Lung (tissue), 12 donors: ENCODE measurements around the gene FOLR2. TPM values are rescaled to one million over a fixed set of nuclear protein-coding genes. Genes with fewer than 3 reads are reported as not detected.
A peak's percentile ranks its signal among the peaks of the same experiment; 100 is the strongest.

Experiments
- ATAC-seq: fragments of 200-7000 bp; cut with Tn5 transposase; one replicate; pipeline ENCODE4 v1.9.1; 2020; ENCODE audit warnings: moderate number of reproducible peaks; ENCODE audit not compliant: insufficient read depth, low FRiP score
- DNase-seq, 3 donors: peaks; one replicate each; pipeline ENCODE4 v3.0.0-alpha.2; 2013 to 2017
- H3K27ac ChIP-seq, 2 donors: one replicate each; pipeline ENCODE4 v1.5.1; 2013; ENCODE audit warnings: mild to moderate bottlenecking in 2 of 2, moderate library complexity in 2 of 2, control low read depth in 1 of 2, inconsistent platforms in 1 of 2, low read depth in 1 of 2, low read length in 1 of 2
- H3K27me3 ChIP-seq, 3 donors: one replicate each; pipeline ENCODE4 v1.5.1; 2013; ENCODE audit warnings: low read length in 2 of 3; ENCODE audit not compliant: control insufficient read depth in 3 of 3, insufficient read depth in 3 of 3
- H3K36me3 ChIP-seq, 4 donors: one replicate each; pipeline ENCODE4 v1.5.1; 2013; ENCODE audit warnings: low read length in 4 of 4, mild to moderate bottlenecking in 1 of 4, moderate library complexity in 1 of 4; ENCODE audit not compliant: control insufficient read depth in 4 of 4, insufficient read depth in 4 of 4
- H3K4me1 ChIP-seq, 5 donors: one replicate each; pipeline ENCODE4 v1.5.1; 2013; ENCODE audit warnings: low read length in 5 of 5, mild to moderate bottlenecking in 2 of 5, moderate library complexity in 1 of 5; ENCODE audit not compliant: control insufficient read depth in 5 of 5, insufficient read depth in 5 of 5
- H3K4me3 ChIP-seq: one replicate; pipeline ENCODE4 v1.5.1; 2013; ENCODE audit warnings: mild to moderate bottlenecking, control low read depth, moderate library complexity
- H3K9ac ChIP-seq, 2 donors: one replicate each; pipeline ENCODE4 v1.5.1; 2013; ENCODE audit warnings: low read length in 2 of 2, control low read depth in 1 of 2; ENCODE audit not compliant: insufficient read depth in 1 of 2
- H3K9me3 ChIP-seq, 4 donors: one replicate each; pipeline ENCODE4 v1.5.1; 2013; ENCODE audit warnings: low read length in 3 of 4, mild to moderate bottlenecking in 1 of 4, moderate library complexity in 1 of 4; ENCODE audit not compliant: control insufficient read depth in 4 of 4, insufficient read depth in 3 of 4
- CTCF ChIP-seq: IDR thresholded peaks from 2 replicates; pipeline ENCODE4 v1.5.1; 2012; ENCODE audit warnings: mild to moderate bottlenecking; ENCODE audit errors: control extremely low read depth, extremely low read depth
- WGBS, 2 donors: extraction: QIAGEN DNeasy Blood & Tissue Kit; methylation state at CpG; one replicate each; pipeline ENCODE4 v1.1.7; 2013; 5-methylcytosine and 5-hydroxymethylcytosine counted together
- polyA plus RNA-seq, 2 donors: library from polyadenylated mRNA; stranded (reverse); fragments of 200-250 nt; gene quantifications; one replicate each; pipeline ENCODE4 v1.2.1, GENCODE V29; 2013
- total RNA-seq, 2 donors: library from RNA; depleted of rRNA in 1 of 2; stranded (reverse); fragments of >200 nt in 1 of 2; gene quantifications; one replicate each; pipeline ENCODE4 v1.2.1, GENCODE V29; 2014 to 2021
- donor health status: control.
- donor health status: control.
- donor health status: Bipolar disorder and iron deficiency.
- donor health status: healthy.
- donor health status: DM: yes; HTN: yes; CAD: no.

The FOLR2 gene
- total and polyA plus RNA-seq, 4 donors = 3.2 to 19.7 (median 10.2) TPM

GRCh38 chr11:72223615-72224563, 7.3 kb downstream of the FOLR2 start:
- H3K27me3 ChIP-seq = no peaks in the 10 kb centered on the region
- peaks cover 0 to 23% (median 9%) of the 10 kb centered on the region in 5 donors for H3K4me1 ChIP-seq
- peak overlapping the region; percentile 46 to 55 for H3K9ac ChIP-seq
- no peak for TF ChIP-seq CTCF
- peak; percentile 87 to 91 (median 87) for DNase-seq
- peaks cover 0 to 23% (median 10%) of the 10 kb centered on the region in 4 donors for H3K36me3 ChIP-seq
- ATAC-seq = peak; percentile 64
- H3K27ac ChIP-seq = peak overlapping the region; percentile 98 to 99
- H3K4me3 ChIP-seq = peak overlapping the region; percentile 57
- WGBS, 2 donors = 0 to 1% methylated on average over 61 to 84 of the region's 84 CpGs
- no peaks in the 10 kb centered on the region for H3K9me3 ChIP-seq

- Histone ChIP-seq H3K36me3 (peaks cover 0 to 31% (median 19%) of the 10 kb centered on the region in 4 donors), H3K27ac (peak within 1 kb of the TSS; percentile 98 to 99), H3K27me3 (no peaks in the 10 kb centered on the region), H3K4me3 (peak within 1 kb of the TSS; percentile 57), H3K9ac (peak within 1 kb of the TSS; percentile 46 to 55), H3K9me3 (no peaks in the 10 kb centered on the region), H3K4me1 (peaks cover 0 to 23% (median 9%) of the 10 kb centered on the region in 5 donors)
- DNase-seq = peak; percentile 65 to 78 (median 71)
- no peak for ATAC-seq
- 0 to 1% methylated on average over 56 to 81 of the region's 81 CpGs for WGBS, 2 donors
- TF ChIP-seq CTCF = no peak
Observed at GRCh38 chr11:72224564-72225410, 8.2 kb downstream of the FOLR2 start, which contains the start of gene INPPL1. Gene INPPL1 (plus strand): TSS chr11:72224767. CDS start chr11:72224985, 218 bp downstream.

GRCh38 chr11:72225411-72225951, 8.9 kb downstream of the FOLR2 start:
- no peak for TF ChIP-seq CTCF
- Histone ChIP-seq H3K27me3 (no peaks in the 10 kb centered on the region), H3K9ac (peak overlapping the region; percentile 40 to 49), H3K36me3 (peaks cover 0 to 38% (median 24%) of the 10 kb centered on the region in 4 donors), H3K9me3 (no peaks in the 10 kb centered on the region), H3K4me3 (peak overlapping the region; percentile 57), H3K27ac (peak overlapping the region in 1 of 2 donors; percentile 68), H3K4me1 (peaks cover 0 to 23% (median 9%) of the 10 kb centered on the region in 5 donors)
- DNase-seq (no peak), ATAC-seq (no peak)
- 7 to 11% methylated on average over 11 of the region's 11 CpGs for WGBS, 2 donors
